DOHH2 (cell line): ENCODE measurements around the gene FLNB.

Experiments
- H3F3A ChIP-seq: fragments of 200-600 bp; sonication (generic), shearing (Covaris generic); 2 replicates; pipeline ENCODE4 v1.6.0; 2016; ENCODE audit warnings: antibody characterized with exemption, mild to moderate bottlenecking; ENCODE audit not compliant: control insufficient read depth, insufficient read depth
- H3K27ac ChIP-seq: fragments of 200-600 bp; sonication (generic); 2 replicates; pipeline ENCODE4 v1.5.1; 2014; ENCODE audit warnings: low read depth, mild to moderate bottlenecking, low read length, moderate library complexity
- H3K27me3 ChIP-seq: fragments of 200-600 bp; sonication (generic); 2 replicates; pipeline ENCODE4 v1.6.1; 2014; ENCODE audit warnings: mild to moderate bottlenecking, low read length, mixed read lengths; ENCODE audit not compliant: control insufficient read depth
- H3K36me3 ChIP-seq: fragments of 200-600 bp; sonication (generic); 2 replicates; pipeline ENCODE4 v1.6.1; 2014; ENCODE audit warnings: mild to moderate bottlenecking, low read length, moderate library complexity, mixed read lengths; ENCODE audit not compliant: control insufficient read depth
- H3K4me1 ChIP-seq: fragments of 200-600 bp; sonication (generic); 2 replicates; pipeline ENCODE4 v1.6.1; 2014; ENCODE audit warnings: mild to moderate bottlenecking, low read length, mixed read lengths; ENCODE audit not compliant: control insufficient read depth
- H3K4me2 ChIP-seq: fragments of 200-600 bp; sonication (generic); 2 replicates; pipeline ENCODE4 v1.6.0; 2014; ENCODE audit warnings: mild to moderate bottlenecking, low read length, moderate library complexity
- H3K4me3 ChIP-seq: fragments of 200-600 bp; sonication (generic); 2 replicates; pipeline ENCODE4 v1.5.1; 2014; ENCODE audit warnings: mild to moderate bottlenecking, low read length, mixed read lengths
- H3K79me2 ChIP-seq: fragments of 200-600 bp; sonication (generic); 2 replicates; pipeline ENCODE4 v1.6.1; 2014; ENCODE audit warnings: mild to moderate bottlenecking, low read length, mixed read lengths; ENCODE audit not compliant: control insufficient read depth
- H3K9me2 ChIP-seq: fragments of 200-600 bp; sonication (generic); replicated peaks from 2 replicates; pipeline ENCODE4 v1.6.1; 2014; ENCODE audit warnings: mild to moderate bottlenecking, low read length, mixed read lengths; ENCODE audit not compliant: control insufficient read depth
- H3K9me3 ChIP-seq: fragments of 200-600 bp; sonication (generic); 2 replicates; pipeline ENCODE4 v1.6.1; 2014; ENCODE audit warnings: antibody characterized with exemption, low read length, mixed read lengths; ENCODE audit not compliant: control insufficient read depth, insufficient read depth
- H4K20me1 ChIP-seq: fragments of 200-600 bp; sonication (generic); 2 replicates; pipeline ENCODE4 v1.6.0; 2014; ENCODE audit warnings: low read depth, mild to moderate bottlenecking, antibody characterized with exemption, low read length, moderate library complexity; ENCODE audit not compliant: control insufficient read depth, insufficient read depth
- EZH2phosphoT487 ChIP-seq: fragments of 200-600 bp; sonication (generic); IDR thresholded peaks from 2 replicates; pipeline ENCODE4 v1.6.1; 2017; ENCODE audit warnings: borderline replicate concordance, mild to moderate bottlenecking, antibody characterized with exemption, low read length, moderate library complexity, mixed read lengths
- TF ChIP-seq, protein P1 (sequence below): fragments of 200-600 bp; sonication (generic); IDR thresholded peaks from one replicate; pipeline ENCODE4 v1.5.1; 2014; ENCODE audit warnings: antibody characterized with exemption, mild to moderate bottlenecking, low read depth, low read length; ENCODE audit not compliant: poor library complexity, severe bottlenecking

Gene FLNB

DNA sequence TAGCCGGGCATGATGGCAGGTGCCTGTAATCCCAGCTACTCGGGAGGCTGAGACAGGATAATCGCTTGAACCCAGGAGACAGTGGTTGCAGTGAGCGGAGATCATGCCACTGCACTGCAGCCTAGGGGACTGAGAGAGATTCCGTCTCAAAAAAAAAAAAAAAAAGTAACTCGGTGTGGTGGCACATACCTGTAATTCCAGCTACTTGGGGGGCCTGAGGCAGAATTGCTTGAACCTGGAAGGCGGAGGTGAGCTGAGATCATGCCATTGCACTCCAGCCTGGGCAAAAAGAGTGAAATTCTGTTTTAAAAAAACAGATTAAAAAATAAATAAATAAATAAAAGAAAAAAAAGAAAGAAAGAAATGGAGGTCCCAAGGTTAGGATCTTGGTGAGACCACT lies 6.2 kb upstream of the FLNB start:
- Histone ChIP-seq H3K27ac (no peak overlapping the region), H3K4me1 (peaks cover 21% of the 10 kb centered on the region)
- TF ChIP-seq, protein P1, sequence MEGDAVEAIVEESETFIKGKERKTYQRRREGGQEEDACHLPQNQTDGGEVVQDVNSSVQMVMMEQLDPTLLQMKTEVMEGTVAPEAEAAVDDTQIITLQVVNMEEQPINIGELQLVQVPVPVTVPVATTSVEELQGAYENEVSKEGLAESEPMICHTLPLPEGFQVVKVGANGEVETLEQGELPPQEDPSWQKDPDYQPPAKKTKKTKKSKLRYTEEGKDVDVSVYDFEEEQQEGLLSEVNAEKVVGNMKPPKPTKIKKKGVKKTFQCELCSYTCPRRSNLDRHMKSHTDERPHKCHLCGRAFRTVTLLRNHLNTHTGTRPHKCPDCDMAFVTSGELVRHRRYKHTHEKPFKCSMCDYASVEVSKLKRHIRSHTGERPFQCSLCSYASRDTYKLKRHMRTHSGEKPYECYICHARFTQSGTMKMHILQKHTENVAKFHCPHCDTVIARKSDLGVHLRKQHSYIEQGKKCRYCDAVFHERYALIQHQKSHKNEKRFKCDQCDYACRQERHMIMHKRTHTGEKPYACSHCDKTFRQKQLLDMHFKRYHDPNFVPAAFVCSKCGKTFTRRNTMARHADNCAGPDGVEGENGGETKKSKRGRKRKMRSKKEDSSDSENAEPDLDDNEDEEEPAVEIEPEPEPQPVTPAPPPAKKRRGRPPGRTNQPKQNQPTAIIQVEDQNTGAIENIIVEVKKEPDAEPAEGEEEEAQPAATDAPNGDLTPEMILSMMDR = no peak
- TF ChIP-seq EZH2phosphoT487 = no peak

DNA sequence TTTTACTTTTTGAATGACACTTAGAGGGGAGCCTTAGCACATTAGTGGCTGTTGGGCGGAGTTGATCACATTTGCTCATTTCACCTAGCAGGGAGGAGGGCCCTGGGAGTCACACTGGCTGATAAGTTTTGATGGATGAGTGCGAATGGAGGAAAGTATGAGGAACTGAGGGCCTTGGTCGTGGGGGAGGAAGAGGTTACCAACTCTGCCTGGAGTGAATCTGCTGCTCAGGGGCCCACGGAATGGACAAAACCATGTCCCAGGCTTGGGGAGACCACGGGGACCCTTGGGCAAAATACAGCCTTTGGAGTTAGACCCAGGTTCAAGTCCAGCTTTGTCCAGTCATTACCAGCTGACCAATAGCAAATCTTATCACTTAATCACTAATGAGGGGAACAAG lies 5.1 kb upstream of the FLNB start:
- Histone ChIP-seq H3K79me2 (no peaks in the 10 kb centered on the region), H3K4me3 (no peak overlapping the region), H3K4me1 (peaks cover 25% of the 10 kb centered on the region), H3K36me3 (no peaks in the 10 kb centered on the region), H3K27ac (no peak overlapping the region), H3F3A (no peaks in the 10 kb centered on the region), H4K20me1 (no peaks in the 10 kb centered on the region), H3K4me2 (no peak overlapping the region), H3K9me3 (no peaks in the 10 kb centered on the region), H3K9me2 (no peaks in the 10 kb centered on the region), H3K27me3 (no peaks in the 10 kb centered on the region)
- no peak for TF ChIP-seq EZH2phosphoT487
- TF ChIP-seq, protein P1 = no peak

More for the DNA sequence above, 6.2 kb upstream of the FLNB start:
- H3K36me3 ChIP-seq = no peaks in the 10 kb centered on the region
- H3K9me2 ChIP-seq = no peaks in the 10 kb centered on the region
- H3K9me3 ChIP-seq = no peaks in the 10 kb centered on the region
- no peak overlapping the region for H3K4me3 ChIP-seq
- H3K79me2 ChIP-seq = no peaks in the 10 kb centered on the region
- H4K20me1 ChIP-seq = no peaks in the 10 kb centered on the region
- H3K4me2 ChIP-seq = no peak overlapping the region
- no peaks in the 10 kb centered on the region for H3K27me3 ChIP-seq
- H3F3A ChIP-seq = no peaks in the 10 kb centered on the region

DNA sequence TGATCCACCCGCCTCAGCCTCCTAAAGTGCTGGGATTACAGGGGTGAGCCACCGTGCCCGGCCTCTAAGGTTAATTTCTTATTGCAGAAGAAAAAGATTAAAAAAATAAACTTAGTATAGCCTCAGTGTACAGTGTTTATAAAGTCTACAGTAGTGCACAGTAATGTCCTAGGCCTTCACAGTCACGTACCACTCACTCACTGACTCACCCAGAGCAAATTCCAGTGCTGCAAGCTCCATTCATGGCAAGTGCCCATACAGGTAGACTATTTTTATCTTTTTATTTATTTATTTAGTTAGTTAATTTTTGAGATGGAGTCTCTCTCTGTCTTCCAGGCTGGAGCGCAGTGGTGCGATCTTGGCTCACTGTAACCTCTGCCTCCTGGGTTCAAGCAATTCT lies 3.2 kb upstream of the FLNB start:
- no peaks in the 10 kb centered on the region for H3K9me3 ChIP-seq
- no peaks in the 10 kb centered on the region; the same call in 1 of the 2 replicates for H4K20me1 ChIP-seq
- H3K79me2 ChIP-seq = peaks cover 16% of the 10 kb centered on the region
- 0 out of 2 replicates have a peak, but pooled peaks cover 3% of the 10 kb centered on the region for H3K36me3 ChIP-seq
- no peaks in the 10 kb centered on the region for H3K9me2 ChIP-seq
- no peaks in the 10 kb centered on the region for H3F3A ChIP-seq
- H3K27me3 ChIP-seq = no peaks in the 10 kb centered on the region
- no peak overlapping the region for H3K27ac ChIP-seq
- H3K4me2 ChIP-seq = no peak overlapping the region
- H3K4me1 ChIP-seq = peaks cover 25% of the 10 kb centered on the region
- no peak overlapping the region for H3K4me3 ChIP-seq
- TF ChIP-seq EZH2phosphoT487 = no peak
- TF ChIP-seq, protein P1 = no peak
